BLaER1 treated with 17β-estradiol and CSF1 and Interleukin-3, amounts not matched to agents 10 nM and 100 nM (cell line): ENCODE measurements around the gene CDH16.

Experiments used
- H3K27ac ChIP-seq, 11 experiments: shearing (Covaris generic); formaldehyde crosslinking; 2 replicates each; pipeline ENCODE4 v1.8.1; 2022
- H3K27me3 ChIP-seq, 11 experiments: shearing (Covaris generic); formaldehyde crosslinking; 2 replicates each; pipeline ENCODE4 v1.8.1; 2022
- H3K36me3 ChIP-seq, 11 experiments: shearing (Covaris generic); formaldehyde crosslinking; 2 replicates each; pipeline ENCODE4 v1.8.1; 2022
- H3K4me1 ChIP-seq, 10 experiments: shearing (Covaris generic); formaldehyde crosslinking; 2 replicates each; pipeline ENCODE4 v1.8.1; 2022
- H3K4me2 ChIP-seq, 11 experiments: shearing (Covaris generic); formaldehyde crosslinking; 2 replicates each; pipeline ENCODE4 v1.8.1; 2022
- H3K4me3 ChIP-seq, 10 experiments: shearing (Covaris generic); formaldehyde crosslinking; 2 replicates each; pipeline ENCODE4 v1.8.1; 2022
- H3K9ac ChIP-seq, 11 experiments: shearing (Covaris generic); formaldehyde crosslinking; 2 replicates each; pipeline ENCODE4 v1.8.1; 2022
- H3K9me3 ChIP-seq, 11 experiments: shearing (Covaris generic); formaldehyde crosslinking; replicated peaks in 1 of 11; 2 replicates each; pipeline ENCODE4 v1.8.1; 2022
- H4K20me1 ChIP-seq, 11 experiments: shearing (Covaris generic); formaldehyde crosslinking; 2 replicates each; pipeline ENCODE4 v1.8.1; 2022
- Cebpa-rat ChIP-seq, 11 experiments: shearing (Covaris generic); IDR thresholded peaks; 2 replicates each; pipeline ENCODE4 v1.8.1; 2022

Gene CDH16

GRCh38 chr16:66920924-66921680 is 2.4 kb upstream of the CDH16 start:
- H3K4me2 ChIP-seq = peak overlapping the region in 9 of 11 experiments; percentile 15 to 97 (median 93); a peak in 17 of 22 replicates
- H4K20me1 ChIP-seq = 0 out of 22 replicates have a peak, but pooled peaks cover 0 to 17% (median 0%) of the 10 kb centered on the region in 11 experiments
- peak overlapping the region in 2 of 11 experiments; percentile 7 to 41; a peak in 4 of 22 replicates for H3K9ac ChIP-seq
- H3K27ac ChIP-seq = peak overlapping the region in 6 of 11 experiments; percentile 30 to 93 (median 74); a peak in 10 of 22 replicates
- TF ChIP-seq Cebpa-rat (IDR thresholded peaks at IDR 0.05) = no peak
- H3K4me3 ChIP-seq = no peak overlapping the region
- H3K4me1 ChIP-seq = peaks cover 31 to 74% (median 70%) of the 10 kb centered on the region in 10 experiments
- no peaks in the 10 kb centered on the region for H3K9me3 ChIP-seq
- H3K36me3 ChIP-seq = no peaks in the 10 kb centered on the region
- peaks cover 20 to 33% (median 22%) of the 10 kb centered on the region in 11 experiments for H3K27me3 ChIP-seq

GRCh38 chr16:66920299-66920590 is 1.6 kb upstream of the CDH16 start:
- H3K27me3 ChIP-seq = peaks cover 11 to 24% (median 13%) of the 10 kb centered on the region in 11 experiments
- H3K27ac ChIP-seq = no peak overlapping the region
- H3K4me3 ChIP-seq = no peak overlapping the region
- peaks cover 23 to 65% (median 62%) of the 10 kb centered on the region in 10 experiments for H3K4me1 ChIP-seq
- H3K36me3 ChIP-seq = no peaks in the 10 kb centered on the region
- TF ChIP-seq Cebpa-rat (IDR thresholded peaks at IDR 0.05) = no peak
- no peaks in the 10 kb centered on the region for H3K9me3 ChIP-seq
- peak overlapping the region in 1 of 11 experiments; percentile 18; a peak in 1 of 22 replicates for H3K9ac ChIP-seq
- H4K20me1 ChIP-seq = 0 out of 22 replicates have a peak, but pooled peaks cover 0 to 17% (median 0%) of the 10 kb centered on the region in 11 experiments
- H3K4me2 ChIP-seq = peak overlapping the region in 8 of 11 experiments; percentile 12 to 64 (median 39); a peak in 10 of 22 replicates

GRCh38 chr16:66919569-66920298 is 1.0 kb upstream of the CDH16 start:
- peak overlapping the region in 8 of 11 experiments; percentile 12 to 64 (median 39); a peak in 14 of 22 replicates for H3K4me2 ChIP-seq
- no peaks in the 10 kb centered on the region for H3K9me3 ChIP-seq
- peaks cover 18 to 60% (median 56%) of the 10 kb centered on the region in 10 experiments for H3K4me1 ChIP-seq
- H3K9ac ChIP-seq = peak overlapping the region in 1 of 11 experiments; percentile 18; a peak in 1 of 22 replicates
- no peak overlapping the region for H3K4me3 ChIP-seq
- no peaks in the 10 kb centered on the region for H3K36me3 ChIP-seq
- H3K27me3 ChIP-seq = peaks cover 6 to 19% (median 8%) of the 10 kb centered on the region in 11 experiments
- H3K27ac ChIP-seq = 0 out of 22 replicates have a peak overlapping the region, but pooled peaks of 1 of the 11 experiments have one; percentile 15
- H4K20me1 ChIP-seq = 0 out of 22 replicates have a peak, but pooled peaks cover 0 to 12% (median 0%) of the 10 kb centered on the region in 11 experiments
- TF ChIP-seq Cebpa-rat (IDR thresholded peaks at IDR 0.05) = no peak

GRCh38 chr16:66918355-66918754 is 330 bp downstream of the CDH16 start:
- no peak overlapping the region for H3K4me2 ChIP-seq
- H3K9me3 ChIP-seq = no peaks in the 10 kb centered on the region
- no peaks in the 10 kb centered on the region for H4K20me1 ChIP-seq
- peaks cover 0 to 5% (median 0%) of the 10 kb centered on the region in 11 experiments; a peak in 4 of 22 replicates for H3K27me3 ChIP-seq
- no peak for TF ChIP-seq Cebpa-rat (IDR thresholded peaks at IDR 0.05)
- H3K27ac ChIP-seq = no peak overlapping the region
- peaks cover 6 to 46% (median 43%) of the 10 kb centered on the region in 10 experiments for H3K4me1 ChIP-seq
- H3K36me3 ChIP-seq = no peaks in the 10 kb centered on the region
- H3K9ac ChIP-seq = no peak overlapping the region
- no peak overlapping the region for H3K4me3 ChIP-seq

- H3K9ac ChIP-seq = no peak overlapping the region
- no peaks in the 10 kb centered on the region for H3K27me3 ChIP-seq
- no peaks in the 10 kb centered on the region for H4K20me1 ChIP-seq
- no peaks in the 10 kb centered on the region for H3K36me3 ChIP-seq
- H3K9me3 ChIP-seq = no peaks in the 10 kb centered on the region
- H3K4me3 ChIP-seq = no peak overlapping the region
- H3K4me2 ChIP-seq = no peak overlapping the region
- peaks cover under 1 to 40% (median 36%) of the 10 kb centered on the region in 10 experiments; a peak in 18 of 20 replicates for H3K4me1 ChIP-seq
- H3K27ac ChIP-seq = no peak overlapping the region
- no peak for TF ChIP-seq Cebpa-rat (IDR thresholded peaks at IDR 0.05)
Observed at GRCh38 chr16:66917741-66918140, 944 bp downstream of the CDH16 start.

- H3K27ac ChIP-seq = no peak overlapping the region
- no peaks in the 10 kb centered on the region for H3K36me3 ChIP-seq
- H3K4me3 ChIP-seq = no peak overlapping the region
- no peak overlapping the region for H3K9ac ChIP-seq
- H3K4me2 ChIP-seq = no peak overlapping the region
- TF ChIP-seq Cebpa-rat (IDR thresholded peaks at IDR 0.05) = no peak
- H3K27me3 ChIP-seq = no peaks in the 10 kb centered on the region
- H3K4me1 ChIP-seq = peaks cover 0 to 28% (median 24%) of the 10 kb centered on the region in 10 experiments; a peak in 16 of 20 replicates
- H3K9me3 ChIP-seq = no peaks in the 10 kb centered on the region
- H4K20me1 ChIP-seq = 0 out of 22 replicates have a peak, but pooled peaks cover 0 to 4% (median 0%) of the 10 kb centered on the region in 11 experiments
Observed at GRCh38 chr16:66916518-66916917, 2.2 kb downstream of the CDH16 start.

GRCh38 chr16:66915041-66915440 is 3.6 kb downstream of the CDH16 start:
- H3K4me1 ChIP-seq = peaks cover 0 to 27% (median 14%) of the 10 kb centered on the region in 10 experiments; a peak in 15 of 20 replicates
- no peak overlapping the region for H3K4me2 ChIP-seq
- no peak overlapping the region for H3K9ac ChIP-seq
- H3K9me3 ChIP-seq = no peaks in the 10 kb centered on the region
- H4K20me1 ChIP-seq = peaks cover 0 to 13% (median 0%) of the 10 kb centered on the region in 11 experiments; a peak in 1 of 22 replicates
- no peak overlapping the region for H3K4me3 ChIP-seq
- no peaks in the 10 kb centered on the region for H3K27me3 ChIP-seq
- no peaks in the 10 kb centered on the region for H3K36me3 ChIP-seq
- H3K27ac ChIP-seq = no peak overlapping the region
- no peak for TF ChIP-seq Cebpa-rat (IDR thresholded peaks at IDR 0.05)

GRCh38 chr16:66914541-66914940 is 4.1 kb downstream of the CDH16 start:
- no peak for TF ChIP-seq Cebpa-rat (IDR thresholded peaks at IDR 0.05)
- H3K27ac ChIP-seq = no peak overlapping the region
- no peak overlapping the region for H3K4me3 ChIP-seq
- H3K9me3 ChIP-seq = no peaks in the 10 kb centered on the region
- no peaks in the 10 kb centered on the region for H3K36me3 ChIP-seq
- H4K20me1 ChIP-seq = peaks cover 0 to 13% (median 0%) of the 10 kb centered on the region in 11 experiments; a peak in 1 of 22 replicates
- H3K9ac ChIP-seq = no peak overlapping the region
- H3K4me2 ChIP-seq = no peak overlapping the region
- peaks cover 0 to 26% (median 11%) of the 10 kb centered on the region in 10 experiments; a peak in 15 of 20 replicates for H3K4me1 ChIP-seq
- H3K27me3 ChIP-seq = no peaks in the 10 kb centered on the region

- no peak overlapping the region for H3K4me3 ChIP-seq
- no peaks in the 10 kb centered on the region for H3K9me3 ChIP-seq
- peaks cover 0 to 18% (median 3%) of the 10 kb centered on the region in 10 experiments; a peak in 8 of 20 replicates for H3K4me1 ChIP-seq
- TF ChIP-seq Cebpa-rat (IDR thresholded peaks at IDR 0.05) = no peak
- no peaks in the 10 kb centered on the region for H3K27me3 ChIP-seq
- H3K27ac ChIP-seq = no peak overlapping the region
- no peak overlapping the region for H3K9ac ChIP-seq
- H3K4me2 ChIP-seq = no peak overlapping the region
- no peaks in the 10 kb centered on the region for H3K36me3 ChIP-seq
- H4K20me1 ChIP-seq = peaks cover 0 to 13% (median 0%) of the 10 kb centered on the region in 11 experiments; a peak in 1 of 22 replicates
Observed at GRCh38 chr16:66913711-66914110, 5.0 kb downstream of the CDH16 start.
